Fibroblast of pulmonary artery (primary cell): Measurements from ENCODE around the gene TMCC3.

Source experiments
- DNase-seq: peaks from one replicate; pipeline ENCODE4 v3.0.0-alpha.2; 2010; ENCODE audit warnings: low read depth
- H3K4me3 ChIP-seq: replicated peaks from 2 replicates; pipeline ENCODE4 v1.5.1; 2011; ENCODE audit warnings: low read depth, mild to moderate bottlenecking, control low read depth, low read length, moderate library complexity
- CTCF ChIP-seq: IDR thresholded peaks from 2 replicates; pipeline ENCODE4 v1.5.1; 2011; ENCODE audit warnings: mild to moderate bottlenecking, control low read depth, low read length, inconsistent platforms; ENCODE audit errors: missing control alignments

Gene TMCC3

GRCh38 chr12:94644141-94644979 is 6.0 kb downstream of the TMCC3 start:
- peak overlapping the region; percentile 20 for H3K4me3 ChIP-seq
- peak; percentile 57 for DNase-seq
- no peak for TF ChIP-seq CTCF

GRCh38 chr12:94643606-94644005 is 6.8 kb downstream of the TMCC3 start:
- H3K4me3 ChIP-seq: no peak overlapping the region
- TF ChIP-seq CTCF: no peak
- DNase-seq: no peak

- TF ChIP-seq CTCF: no peak
- no peak for DNase-seq
Observed at GRCh38 chr12:94641283-94641682, 9.1 kb downstream of the TMCC3 start.

GRCh38 chr12:94640134-94640928 is 10.0 kb downstream of the TMCC3 start:
- TF ChIP-seq CTCF: no peak
- DNase-seq: peak; percentile 62
- H3K4me3 ChIP-seq: no peak overlapping the region

More at GRCh38 chr12:94641283-94641682, 9.1 kb downstream of the TMCC3 start:
- no peak overlapping the region for H3K4me3 ChIP-seq

GRCh38 chr12:94638521-94638920 is 11.8 kb downstream of the TMCC3 start:
- TF ChIP-seq CTCF: no peak
- DNase-seq: no peak
- no peak overlapping the region for H3K4me3 ChIP-seq

GRCh38 chr12:94637390-94638113 is 12.8 kb downstream of the TMCC3 start:
- no peak overlapping the region for H3K4me3 ChIP-seq
- TF ChIP-seq CTCF: no peak
- no peak for DNase-seq
